Measurements from ENCODE around the gene GNG11. TPM values are rescaled to one million over a fixed set of nuclear protein-coding genes. Genes with fewer than 3 reads are reported as not detected.

The GNG11 gene
- total and polyA plus RNA-seq, 3 donors from 2014 or later = 3.9 to 11.7 (median 4.0) TPM

DNA sequence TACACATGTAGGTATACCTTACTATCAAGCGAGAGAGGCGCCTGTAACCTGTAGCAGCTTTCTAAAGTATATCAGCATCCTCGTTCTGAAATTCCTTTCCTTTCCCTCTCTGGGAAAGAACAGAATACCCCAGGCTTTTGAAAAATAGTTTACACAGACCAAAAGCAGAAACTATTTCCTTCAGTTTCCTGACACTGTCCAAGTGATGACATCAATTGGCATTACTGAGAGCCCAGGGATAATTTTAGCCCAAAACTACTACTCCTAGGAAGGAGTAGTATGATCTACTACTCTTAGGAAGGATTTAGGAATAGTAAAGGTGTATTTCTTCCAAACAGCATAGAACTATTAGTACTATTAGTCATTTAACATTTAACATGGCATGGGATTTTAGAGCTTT is 6.0 kb downstream of the GNG11 start:
- Histone ChIP-seq H3K4me1 (no peaks in the 10 kb centered on the region), H3K27me3 (no peaks in the 10 kb centered on the region), H3K4me3 (no peak overlapping the region), H3K27ac (no peak overlapping the region), H3K9me3 (no peaks in the 10 kb centered on the region), H3K36me3 (ENCODE audit: low read depth, missing control alignments) (no peaks in the 10 kb centered on the region)
- WGBS, 2 donors = 80 to 90% methylated on average over 3 of the region's 3 CpGs
- DNase-seq = no peak
- TF ChIP-seq POLR2A (IDR thresholded peaks at IDR 0.05) = no peak
- TF ChIP-seq, protein P1, sequence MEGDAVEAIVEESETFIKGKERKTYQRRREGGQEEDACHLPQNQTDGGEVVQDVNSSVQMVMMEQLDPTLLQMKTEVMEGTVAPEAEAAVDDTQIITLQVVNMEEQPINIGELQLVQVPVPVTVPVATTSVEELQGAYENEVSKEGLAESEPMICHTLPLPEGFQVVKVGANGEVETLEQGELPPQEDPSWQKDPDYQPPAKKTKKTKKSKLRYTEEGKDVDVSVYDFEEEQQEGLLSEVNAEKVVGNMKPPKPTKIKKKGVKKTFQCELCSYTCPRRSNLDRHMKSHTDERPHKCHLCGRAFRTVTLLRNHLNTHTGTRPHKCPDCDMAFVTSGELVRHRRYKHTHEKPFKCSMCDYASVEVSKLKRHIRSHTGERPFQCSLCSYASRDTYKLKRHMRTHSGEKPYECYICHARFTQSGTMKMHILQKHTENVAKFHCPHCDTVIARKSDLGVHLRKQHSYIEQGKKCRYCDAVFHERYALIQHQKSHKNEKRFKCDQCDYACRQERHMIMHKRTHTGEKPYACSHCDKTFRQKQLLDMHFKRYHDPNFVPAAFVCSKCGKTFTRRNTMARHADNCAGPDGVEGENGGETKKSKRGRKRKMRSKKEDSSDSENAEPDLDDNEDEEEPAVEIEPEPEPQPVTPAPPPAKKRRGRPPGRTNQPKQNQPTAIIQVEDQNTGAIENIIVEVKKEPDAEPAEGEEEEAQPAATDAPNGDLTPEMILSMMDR (IDR thresholded peaks at IDR 0.05) = no peak
- intact Hi-C loops (cut with DNase I; ENCODE audit: low total_unique reads) = no loop called here

DNA sequence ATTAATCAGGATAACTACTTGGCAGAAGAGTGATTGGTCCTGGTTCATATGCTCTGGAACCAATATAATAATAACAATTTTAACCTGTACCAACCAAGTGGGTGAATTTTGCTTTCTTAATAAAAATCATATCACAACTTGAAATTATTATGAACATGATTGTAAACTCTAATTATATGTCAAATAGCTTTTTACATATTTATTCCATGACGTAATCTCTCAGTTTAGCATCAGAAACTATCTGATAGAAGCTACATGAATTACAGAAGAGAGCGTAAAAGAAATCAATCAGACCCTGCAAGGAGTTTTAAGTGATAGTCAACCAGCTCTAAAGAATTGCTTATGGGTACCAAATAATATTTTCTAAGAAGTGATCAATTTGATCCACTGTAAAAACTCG is 10.1 kb downstream of the GNG11 start:
- Histone ChIP-seq H3K4me1 (no peaks in the 10 kb centered on the region), H3K36me3 (ENCODE audit: low read depth, missing control alignments) (no peaks in the 10 kb centered on the region), H3K27ac (no peak overlapping the region), H3K4me3 (no peak overlapping the region), H3K9me3 (no peaks in the 10 kb centered on the region), H3K27me3 (no peaks in the 10 kb centered on the region)
- intact Hi-C loops (cut with DNase I; ENCODE audit: low total_unique reads) = no loop called here
- DNase-seq = no peak
- WGBS, 2 donors = 70 to 84% methylated on average over 3 of the region's 3 CpGs
- no peak for TF ChIP-seq POLR2A (IDR thresholded peaks at IDR 0.05)
- TF ChIP-seq, protein P1 (IDR thresholded peaks at IDR 0.05) = no peak

DNA sequence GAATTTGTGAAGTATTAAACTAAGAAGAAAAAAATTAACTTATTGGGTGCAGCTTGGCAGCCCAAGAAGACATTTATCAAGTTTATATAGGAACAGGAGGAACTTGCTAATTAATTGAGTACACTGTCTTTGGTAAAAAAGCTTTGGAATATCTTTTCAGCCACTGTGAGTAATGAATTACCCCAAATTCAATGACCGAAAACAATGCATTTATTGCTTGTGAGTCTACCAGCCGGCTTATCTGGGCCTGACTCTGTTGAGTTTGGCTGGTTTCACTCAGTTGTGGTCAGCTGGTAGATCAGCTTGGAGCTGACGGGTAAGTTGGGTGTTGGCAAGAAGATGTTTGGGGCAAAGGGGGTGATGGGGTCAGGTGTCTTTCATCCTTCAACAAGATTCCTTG is 11.6 kb downstream of the GNG11 start:
- 87 to 94% methylated on average over 3 of the region's 3 CpGs for WGBS, 2 donors
- DNase-seq = no peak
- H3K4me1 ChIP-seq = no peaks in the 10 kb centered on the region
- no peak overlapping the region for H3K27ac ChIP-seq
- no peak overlapping the region for H3K4me3 ChIP-seq
- H3K36me3 ChIP-seq (ENCODE audit: low read depth, missing control alignments) = no peaks in the 10 kb centered on the region
- intact Hi-C loops (cut with DNase I; ENCODE audit: low total_unique reads) = no loop called here
- no peaks in the 10 kb centered on the region for H3K9me3 ChIP-seq
- TF ChIP-seq POLR2A (IDR thresholded peaks at IDR 0.05) = no peak
- TF ChIP-seq, protein P1 (IDR thresholded peaks at IDR 0.05) = no peak
- H3K27me3 ChIP-seq = no peaks in the 10 kb centered on the region

DNA sequence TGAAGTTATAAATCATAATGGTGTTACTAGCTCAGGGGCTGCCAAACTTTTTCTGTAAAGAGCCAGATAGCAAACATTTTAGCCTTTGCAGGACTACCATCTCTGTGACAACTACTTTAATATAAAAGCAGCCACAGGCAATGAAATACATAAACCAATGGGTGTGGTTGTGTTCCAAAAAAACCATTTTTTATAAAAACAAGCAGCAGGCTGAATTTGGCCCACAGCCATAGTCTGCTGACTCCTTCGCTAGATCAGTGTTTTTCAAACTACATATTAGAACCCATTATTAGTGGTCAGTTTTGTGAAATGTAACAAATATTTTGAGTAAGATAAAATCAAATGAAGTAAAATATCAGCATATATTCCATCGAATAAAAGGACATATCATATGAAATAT is 13.6 kb downstream of the GNG11 start:
- intact Hi-C loops (cut with DNase I; ENCODE audit: low total_unique reads) = no loop called here
- no peaks in the 10 kb centered on the region for H3K36me3 ChIP-seq (ENCODE audit: low read depth, missing control alignments)
- no peaks in the 10 kb centered on the region for H3K9me3 ChIP-seq
- 75 to 82% methylated on average over 2 of the region's 2 CpGs for WGBS, 2 donors
- no peaks in the 10 kb centered on the region for H3K27me3 ChIP-seq
- H3K4me1 ChIP-seq = no peaks in the 10 kb centered on the region
- no peak for DNase-seq
- TF ChIP-seq, protein P1 (IDR thresholded peaks at IDR 0.05) = no peak
- no peak for TF ChIP-seq POLR2A (IDR thresholded peaks at IDR 0.05)
- no peak overlapping the region for H3K27ac ChIP-seq
- no peak overlapping the region for H3K4me3 ChIP-seq

DNA sequence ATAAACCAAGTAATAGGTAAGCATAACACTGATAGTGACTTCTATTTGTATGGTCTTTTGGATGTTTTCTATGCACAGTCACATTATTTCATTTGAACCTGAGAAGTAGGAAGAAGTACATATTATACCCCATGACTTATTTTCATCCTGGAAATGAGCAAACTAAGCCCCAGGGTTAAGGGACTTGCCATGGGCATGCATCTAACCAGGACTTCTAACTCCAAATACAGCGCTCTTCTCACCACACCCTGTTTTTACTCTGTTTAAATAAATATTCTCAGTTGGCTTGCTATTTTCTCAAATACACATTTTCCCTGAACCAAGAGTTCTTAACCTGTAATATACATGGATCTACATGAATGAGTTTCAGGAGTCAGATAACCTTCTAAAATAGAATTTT is 16.3 kb downstream of the GNG11 start:
- DNase-seq = no peak
- TF ChIP-seq, protein P1 (IDR thresholded peaks at IDR 0.05) = no peak
- no peak for TF ChIP-seq POLR2A (IDR thresholded peaks at IDR 0.05)
- Histone ChIP-seq H3K27me3 (no peaks in the 10 kb centered on the region), H3K36me3 (ENCODE audit: low read depth, missing control alignments) (no peaks in the 10 kb centered on the region), H3K4me3 (no peak overlapping the region), H3K27ac (no peak overlapping the region), H3K4me1 (no peaks in the 10 kb centered on the region), H3K9me3 (no peaks in the 10 kb centered on the region)
- intact Hi-C loops (cut with DNase I; ENCODE audit: low total_unique reads) = no loop called here
- 92 to 94% methylated on average over 1 of the region's 1 CpG for WGBS, 2 donors

Data from testis (tissue), 3 donors.